Nephron (organoid): ENCODE results near the gene BRAF.
"Not testable (repeated sequence)": the region's sequence is repeated elsewhere in the genome, so short reads cannot be mapped to it uniquely, and the experiment has no call there.

Source experiments
- H3K27ac Mint-ChIP-seq, 3 experiments: 2 replicates each; pipeline ENCODE4 v1.8.0; 2020; ENCODE audit warnings: mixed read lengths in 3 of 3, mild to moderate bottlenecking in 2 of 3, moderate library complexity in 1 of 3
- H3K27me3 Mint-ChIP-seq: 2 replicates; pipeline ENCODE4 v1.8.0; 2021; ENCODE audit warnings: low read depth, mild to moderate bottlenecking, moderate library complexity, mixed read lengths
- H3K36me3 Mint-ChIP-seq: 2 replicates; pipeline ENCODE4 v1.8.0; 2020; ENCODE audit warnings: low read depth, mixed read lengths
- H3K4me1 Mint-ChIP-seq: 2 replicates; pipeline ENCODE4 v1.8.0; 2020; ENCODE audit warnings: mixed read lengths
- H3K4me3 Mint-ChIP-seq, 3 experiments: 2 replicates each; pipeline ENCODE4 v1.8.0; 2020; ENCODE audit warnings: mild to moderate bottlenecking in 3 of 3, mixed read lengths in 3 of 3, moderate library complexity in 2 of 3
- H3K9me3 Mint-ChIP-seq: 2 replicates; pipeline ENCODE4 v1.8.0; 2020; ENCODE audit warnings: mixed read lengths
- TF ChIP-seq, protein P1 (sequence below), 3 experiments: fragments of 200-600 bp; sonication (generic); IDR thresholded peaks; one replicate each; pipeline ENCODE4 v1.5.0; 2021; ENCODE audit warnings: antibody characterized with exemption in 3 of 3; ENCODE audit not compliant: unreplicated experiment in 3 of 3

BRAF gene

DNA sequence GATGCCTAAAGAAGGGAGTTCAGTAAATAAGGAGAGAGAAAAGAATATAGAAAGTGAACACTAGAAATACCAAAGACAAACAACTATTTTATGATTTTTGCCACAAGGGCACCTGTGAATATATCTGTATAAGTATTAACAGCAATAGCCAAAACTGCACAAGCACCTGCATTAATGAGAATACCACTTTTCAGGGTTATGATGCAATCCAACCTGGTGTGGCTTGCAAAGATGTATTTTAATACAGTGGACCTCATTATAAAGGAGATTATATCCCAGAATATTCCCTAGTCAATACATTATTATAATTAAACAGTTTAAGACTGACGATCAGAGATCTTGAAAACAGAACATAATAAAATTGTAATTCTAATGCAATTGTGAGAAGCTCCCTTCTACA is 4.0 kb downstream of the BRAF start:
- H3K27ac Mint-ChIP-seq: peak overlapping the region in 2 of 3 experiments; percentile 6 to 10
- TF ChIP-seq, protein P1, sequence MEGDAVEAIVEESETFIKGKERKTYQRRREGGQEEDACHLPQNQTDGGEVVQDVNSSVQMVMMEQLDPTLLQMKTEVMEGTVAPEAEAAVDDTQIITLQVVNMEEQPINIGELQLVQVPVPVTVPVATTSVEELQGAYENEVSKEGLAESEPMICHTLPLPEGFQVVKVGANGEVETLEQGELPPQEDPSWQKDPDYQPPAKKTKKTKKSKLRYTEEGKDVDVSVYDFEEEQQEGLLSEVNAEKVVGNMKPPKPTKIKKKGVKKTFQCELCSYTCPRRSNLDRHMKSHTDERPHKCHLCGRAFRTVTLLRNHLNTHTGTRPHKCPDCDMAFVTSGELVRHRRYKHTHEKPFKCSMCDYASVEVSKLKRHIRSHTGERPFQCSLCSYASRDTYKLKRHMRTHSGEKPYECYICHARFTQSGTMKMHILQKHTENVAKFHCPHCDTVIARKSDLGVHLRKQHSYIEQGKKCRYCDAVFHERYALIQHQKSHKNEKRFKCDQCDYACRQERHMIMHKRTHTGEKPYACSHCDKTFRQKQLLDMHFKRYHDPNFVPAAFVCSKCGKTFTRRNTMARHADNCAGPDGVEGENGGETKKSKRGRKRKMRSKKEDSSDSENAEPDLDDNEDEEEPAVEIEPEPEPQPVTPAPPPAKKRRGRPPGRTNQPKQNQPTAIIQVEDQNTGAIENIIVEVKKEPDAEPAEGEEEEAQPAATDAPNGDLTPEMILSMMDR (IDR thresholded peaks at IDR 0.05; ENCODE audit: unreplicated experiment in 3 of 3): no peak
- H3K4me3 Mint-ChIP-seq: peak overlapping the region in 2 of 3 experiments; percentile 2 to 66
- H3K9me3 Mint-ChIP-seq: peaks cover 3% of the 10 kb centered on the region
- H3K4me1 Mint-ChIP-seq: peaks cover 9% of the 10 kb centered on the region
- H3K36me3 Mint-ChIP-seq: peaks cover 21% of the 10 kb centered on the region
- H3K27me3 Mint-ChIP-seq: no peaks in the 10 kb centered on the region

DNA sequence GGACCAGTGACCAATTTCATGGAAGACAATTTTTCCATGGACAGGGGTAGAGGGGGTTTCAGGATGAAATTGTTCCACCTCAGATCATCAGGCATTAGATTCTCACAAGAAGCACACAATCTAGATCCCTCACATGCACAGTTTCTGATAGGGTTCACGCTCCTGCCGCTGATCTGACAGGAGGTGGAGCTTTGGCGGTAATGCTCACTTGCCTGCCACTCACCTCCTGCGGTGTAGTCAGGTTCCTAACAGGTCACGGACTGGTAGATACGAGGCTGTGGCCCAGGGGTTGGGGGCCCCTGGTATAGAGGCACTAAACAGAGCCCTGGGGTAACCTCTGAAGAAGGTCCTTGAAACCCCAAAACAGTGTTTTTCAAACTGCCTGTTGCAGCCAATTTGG is 6.5 kb downstream of the BRAF start:
- H3K27ac Mint-ChIP-seq: no peak overlapping the region
- H3K27me3 Mint-ChIP-seq: no peaks in the 10 kb centered on the region
- H3K9me3 Mint-ChIP-seq: peaks cover 3% of the 10 kb centered on the region
- TF ChIP-seq, protein P1 (IDR thresholded peaks at IDR 0.05; ENCODE audit: unreplicated experiment in 3 of 3): no peak
- H3K36me3 Mint-ChIP-seq: peaks cover 21% of the 10 kb centered on the region
- H3K4me3 Mint-ChIP-seq: no peak overlapping the region
- H3K4me1 Mint-ChIP-seq: peaks cover 15% of the 10 kb centered on the region

DNA sequence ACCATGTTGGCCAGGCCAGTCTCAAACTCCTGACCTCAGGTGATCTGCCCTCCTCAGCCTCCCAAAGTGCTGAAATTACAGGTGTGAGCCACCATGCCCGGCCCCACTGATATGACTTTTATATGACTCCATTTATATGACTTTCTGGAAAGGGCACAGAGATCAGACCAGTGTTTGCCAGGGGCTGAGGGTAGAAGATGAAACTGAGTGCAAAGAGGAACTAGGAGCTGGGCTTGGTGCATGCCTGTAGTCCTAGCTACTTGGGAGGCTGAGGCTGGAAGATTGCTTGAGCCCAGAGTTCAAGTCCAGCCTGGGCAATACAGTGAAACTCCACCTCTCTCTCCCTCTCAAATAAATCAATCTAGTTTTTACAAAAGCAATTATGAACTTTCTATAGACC is 7.5 kb downstream of the BRAF start:
- Mint-ChIP-seq H3K27ac (no peak overlapping the region), H3K27me3 (no peaks in the 10 kb centered on the region), H3K4me1 (peaks cover 15% of the 10 kb centered on the region), H3K9me3 (peaks cover 3% of the 10 kb centered on the region), H3K36me3 (peaks cover 21% of the 10 kb centered on the region), H3K4me3 (no peak overlapping the region)
- TF ChIP-seq, protein P1 (IDR thresholded peaks at IDR 0.05; ENCODE audit: unreplicated experiment in 3 of 3): no peak

DNA sequence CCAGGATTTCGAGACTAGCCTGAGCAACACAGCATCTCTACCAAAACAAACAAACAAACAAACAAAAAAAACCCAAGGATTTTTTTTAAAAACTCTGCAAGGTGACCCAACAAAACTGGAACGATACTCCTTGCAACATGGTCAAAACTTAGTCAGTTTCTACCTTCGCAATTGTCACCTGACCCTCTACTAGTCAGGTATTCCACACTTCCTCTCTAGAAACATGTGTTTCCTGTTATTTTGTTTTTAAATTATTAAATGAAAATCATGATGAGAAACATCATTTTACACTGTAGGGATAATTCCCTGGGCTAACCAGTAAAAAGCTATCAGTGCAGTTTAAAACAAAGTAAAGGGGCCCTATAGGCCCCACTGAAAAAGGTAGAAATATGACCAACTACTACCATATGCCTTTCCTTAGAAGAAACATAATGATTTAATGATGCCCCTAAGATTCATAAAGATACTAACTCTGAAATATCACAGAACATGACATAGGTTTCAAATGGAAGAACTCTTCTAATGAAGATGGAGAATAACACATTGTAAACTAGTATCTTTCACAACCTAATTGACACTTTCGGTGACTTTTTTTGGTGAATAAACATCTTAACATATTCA is 8.7 kb downstream of the BRAF start:
- TF ChIP-seq, protein P1 (IDR thresholded peaks at IDR 0.05; ENCODE audit: unreplicated experiment in 3 of 3): no peak
- H3K36me3 Mint-ChIP-seq: peaks cover 21% of the 10 kb centered on the region
- peaks cover 15% of the 10 kb centered on the region for H3K4me1 Mint-ChIP-seq
- H3K27ac Mint-ChIP-seq: no peak overlapping the region
- H3K9me3 Mint-ChIP-seq: peaks cover 3% of the 10 kb centered on the region
- H3K27me3 Mint-ChIP-seq: no peaks in the 10 kb centered on the region
- H3K4me3 Mint-ChIP-seq: no peak overlapping the region

DNA sequence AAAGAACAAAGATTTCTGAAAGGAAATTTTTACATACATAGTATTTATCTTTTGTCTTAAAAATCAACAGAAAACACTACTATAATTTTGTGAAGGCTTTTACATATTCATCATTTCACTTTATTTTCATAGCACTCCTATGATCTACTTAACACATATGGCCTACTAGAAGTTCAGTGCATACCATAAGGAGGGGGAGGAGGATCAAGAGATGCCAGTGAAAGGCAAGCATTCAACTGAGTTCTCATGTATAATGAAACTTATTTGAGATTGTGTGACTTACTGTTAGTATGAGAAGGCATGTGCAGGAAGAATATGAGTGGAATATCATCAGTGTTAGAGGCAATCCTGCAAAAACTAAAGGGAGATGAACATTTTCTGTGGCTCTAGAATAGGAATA is 10.6 kb downstream of the BRAF start:
- Mint-ChIP-seq H3K27ac (peak overlapping the region in 1 of 3 experiments; percentile 12), H3K36me3 (peaks cover 26% of the 10 kb centered on the region), H3K9me3 (peaks cover 3% of the 10 kb centered on the region), H3K4me1 (peaks cover 6% of the 10 kb centered on the region), H3K27me3 (no peaks in the 10 kb centered on the region), H3K4me3 (no peak overlapping the region)
- TF ChIP-seq, protein P1 (IDR thresholded peaks at IDR 0.05; ENCODE audit: unreplicated experiment in 3 of 3): no peak

DNA sequence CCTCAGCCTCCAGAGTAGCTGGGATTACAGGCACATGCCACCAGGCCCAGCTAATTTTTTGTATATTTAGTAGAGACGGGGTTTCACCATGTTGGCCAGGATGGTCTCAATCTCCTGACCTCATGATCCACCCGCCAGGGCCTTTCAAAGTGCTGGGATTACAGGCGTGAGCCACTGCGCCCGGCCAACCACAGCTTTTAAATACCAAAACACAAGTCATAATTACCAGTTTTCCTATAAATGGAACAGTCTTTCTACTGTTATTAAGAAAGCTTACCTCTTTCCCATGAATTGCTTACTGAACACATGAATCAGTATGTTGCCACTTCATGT is 11.2 kb downstream of the BRAF start:
- H3K27ac Mint-ChIP-seq, H3K9me3 Mint-ChIP-seq, H3K4me1 Mint-ChIP-seq: not testable (repeated sequence)

More for the DNA sequence above, 11.2 kb downstream of the BRAF start:
- not testable (repeated sequence) for H3K4me3 Mint-ChIP-seq, H3K27me3 Mint-ChIP-seq
- peaks cover 27% of the 10 kb centered on the region for H3K36me3 Mint-ChIP-seq
